T47D (cell line): ENCODE measurements around the gene PARD3.

Experiments
- DNase-seq, 2 experiments: peaks; one replicate each; pipeline versions ENCODE4 v3.0.0 to v3.0.0-alpha.2; 2011 to 2012; ENCODE audit warnings: low read depth in 1 of 2, low spot score in 1 of 2
- JUND ChIP-seq: IDR thresholded peaks from 2 replicates; pipeline ENCODE4 v1.6.1; 2012; ENCODE audit warnings: low read depth
- in situ Hi-C: cut with HindIII; loops from 2 replicates; pipeline ENCODE4 v1.10.0; 2016; ENCODE audit warnings: low sequenced_read_pairs, low pct_unique_long_range_greater_than_20kb

The PARD3 gene

GRCh38 chr10:34624323-34625153, 190.6 kb downstream of the PARD3 start:
- in situ Hi-C loops = no loop called here
- DNase-seq = no peak

GRCh38 chr10:34622945-34623344, 192.2 kb downstream of the PARD3 start:
- TF ChIP-seq JUND = no peak
- no peak for DNase-seq
- in situ Hi-C loops = no loop called here

More at GRCh38 chr10:34624323-34625153, 190.6 kb downstream of the PARD3 start:
- TF ChIP-seq JUND = no peak

- no peak for TF ChIP-seq JUND
- in situ Hi-C loops = no loop called here
Measured at GRCh38 chr10:34618611-34619010, 196.5 kb downstream of the PARD3 start.

GRCh38 chr10:34615770-34616169, 199.3 kb downstream of the PARD3 start:
- no peak for TF ChIP-seq JUND
- in situ Hi-C loops = no loop called here

More at GRCh38 chr10:34618611-34619010, 196.5 kb downstream of the PARD3 start:
- DNase-seq = peak in 1 of 2 experiments; percentile 30

GRCh38 chr10:34613491-34613890, 201.6 kb downstream of the PARD3 start:
- no peak for DNase-seq
- in situ Hi-C loops = no loop called here
- TF ChIP-seq JUND = no peak

More at GRCh38 chr10:34615770-34616169, 199.3 kb downstream of the PARD3 start:
- DNase-seq = no peak

- no peak for DNase-seq
Measured at GRCh38 chr10:34612938-34613337, 202.2 kb downstream of the PARD3 start.

GRCh38 chr10:34612446-34612845, 202.7 kb downstream of the PARD3 start:
- no peak for DNase-seq
- in situ Hi-C loops = no loop called here
- no peak for TF ChIP-seq JUND

More at GRCh38 chr10:34612938-34613337, 202.2 kb downstream of the PARD3 start:
- no peak for TF ChIP-seq JUND
- in situ Hi-C loops = no loop called here

GRCh38 chr10:34609287-34609940, 205.7 kb downstream of the PARD3 start:
- no peak for DNase-seq
- no peak for TF ChIP-seq JUND
- in situ Hi-C loops = no loop called here

- DNase-seq = no peak
- in situ Hi-C loops = no loop called here
- TF ChIP-seq JUND = no peak
Measured at GRCh38 chr10:34607894-34608293, 207.2 kb downstream of the PARD3 start.

- no peak for TF ChIP-seq JUND
- in situ Hi-C loops = no loop called here
- no peak for DNase-seq
Measured at GRCh38 chr10:34606890-34607289, 208.2 kb downstream of the PARD3 start.

GRCh38 chr10:34602478-34602877, 212.6 kb downstream of the PARD3 start:
- no peak for DNase-seq
- in situ Hi-C loops = no loop called here
- no peak for TF ChIP-seq JUND

- TF ChIP-seq JUND = no peak
- DNase-seq = no peak
- in situ Hi-C loops = no loop called here
Measured at GRCh38 chr10:34601691-34602090, 213.4 kb downstream of the PARD3 start.

GRCh38 chr10:34599026-34599795, 215.9 kb downstream of the PARD3 start:
- no peak for TF ChIP-seq JUND
- in situ Hi-C loops = no loop called here
- no peak for DNase-seq
